Ovary (tissue), 9 donors: ENCODE results near the gene PCDHAC1. TPM values are rescaled to one million over a fixed set of nuclear protein-coding genes. Genes with fewer than 3 reads are reported as not detected.

ENCODE experiments used
- DNase-seq, 5 donors: peaks; one replicate each; pipeline ENCODE4 v3.0.0-alpha.2; 2019 to 2020
- H3K27ac ChIP-seq, 2 donors: fragments of 200-600 bp; one replicate each; pipeline versions ENCODE4 v1.5.1 to v1.8.0; 2019 to 2022
- H3K27me3 ChIP-seq: fragments of 200-600 bp; one replicate; pipeline ENCODE4 v1.8.0; 2022
- H3K36me3 ChIP-seq: fragments of 200-600 bp; sonication (generic); one replicate; pipeline ENCODE4 v1.5.1; 2019
- H3K4me1 ChIP-seq: one replicate; pipeline ENCODE4 v1.8.1; 2013; ENCODE audit warnings: mild to moderate bottlenecking, moderate library complexity; ENCODE audit not compliant: insufficient read depth
- H3K4me3 ChIP-seq: fragments of 200-600 bp; sonication (generic); one replicate; pipeline ENCODE4 v1.5.1; 2017
- H3K9me3 ChIP-seq, 2 donors: fragments of 200-600 bp in 1 of 2; sonication (generic) in 1 of 2; one replicate each; pipeline versions ENCODE4 v1.5.1 to v1.8.1; 2013 to 2019; ENCODE audit warnings: mild to moderate bottlenecking in 1 of 2, moderate library complexity in 1 of 2
- EP300 ChIP-seq: sonication (generic); formaldehyde crosslinking; IDR thresholded peaks from one replicate; pipeline ENCODE4 v1.6.1; 2017; ENCODE audit warnings: antibody characterized with exemption
- POLR2A ChIP-seq: fragments of 450-650 bp; IDR thresholded peaks from one replicate; pipeline ENCODE4 v1.6.1; 2017; ENCODE audit warnings: antibody characterized with exemption, mild to moderate bottlenecking, moderate library complexity
- WGBS, 3 donors: extraction: QIAGEN DNeasy Blood & Tissue Kit in 1 of 3; methylation state at CpG; one replicate each; pipeline versions ENCODE4 v1.1.5 to v1.1.7; 2013 to 2017; 5-methylcytosine and 5-hydroxymethylcytosine counted together
- intact Hi-C, 4 donors: fragments of 100-400 bp; cut with DNase I; formaldehyde crosslinking; loops; one replicate each; pipeline versions ENCODE4 v1.11.0 to v1.15.1; 2022 to 2023
- polyA plus RNA-seq, 2 donors: library from polyadenylated mRNA; stranded (reverse); fragments of 200-250 nt in 1 of 2; fragments of 350-450 nt in 1 of 2; fragmentation: Illumina TruSeq in 1 of 2; extraction: RNeasy Lipid Tissue Mini Kit (QIAGEN cat#74804) in 1 of 2; gene quantifications; one replicate each; pipeline ENCODE4 v1.2.3, GENCODE V29; 2013 to 2014
- total RNA-seq, 7 donors: library from RNA; depleted of rRNA in 2 of 7; stranded (reverse); fragments of >200 nt in 2 of 7; fragmentation: NEBNext Ultra II Directional in 3 of 7; extraction: Animal tissue kit (Norgen Biotek cat#: 25700) in 3 of 7; gene quantifications; one replicate each; pipeline versions ENCODE4 v1.1.0 to v1.2.4, GENCODE V29; 2016 to 2023
- TF ChIP-seq, protein P1 (sequence below), 3 donors: fragments of 450-650 bp in 2 of 3; fragments of 200-600 bp in 1 of 3; IDR thresholded peaks; one replicate each; pipeline versions ENCODE4 v1.5.1 to v1.8.0; 2016 to 2022; ENCODE audit warnings: antibody characterized with exemption in 3 of 3, mild to moderate bottlenecking in 1 of 3
- donor health status: DM: no; HTN: no; CAD: no; lungs with moderate emphysema.
- donor health status: DM: no; HTN: no; CAD: no.
- donor health status: Bipolar disorder and iron deficiency.
- donor health status: DM: yes; HTN: yes; CAD: no.
- donor health status: DM: no; HTN: no; CAD: no.
- donor health status: DM: yes; HTN: yes; CAD: no.

PCDHAC1 gene
- total and polyA plus RNA-seq, 9 donors, result 0.04 to 0.82 (median 0.50) TPM

DNA sequence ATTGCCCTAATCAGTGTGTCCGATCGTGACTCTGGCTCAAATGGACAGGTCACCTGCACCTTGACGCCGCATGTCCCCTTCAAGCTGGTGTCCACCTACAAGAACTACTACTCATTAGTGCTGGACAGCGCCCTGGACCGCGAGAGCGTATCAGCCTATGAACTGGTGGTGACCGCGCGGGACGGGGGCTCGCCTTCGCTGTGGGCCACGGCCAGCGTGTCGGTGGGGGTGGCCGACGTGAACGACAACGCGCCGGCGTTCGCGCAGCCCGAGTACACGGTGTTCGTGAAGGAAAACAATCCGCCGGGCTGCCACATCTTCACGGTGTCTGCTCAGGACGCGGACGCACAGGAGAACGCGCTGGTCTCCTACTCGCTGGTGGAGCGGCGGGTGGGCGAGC, 42.7 kb upstream of the PCDHAC1 start:
- intact Hi-C loops, result no loop called here
- no peaks in the 10 kb centered on the region for H3K36me3 ChIP-seq
- no peak overlapping the region for H3K4me3 ChIP-seq
- TF ChIP-seq, protein P1, sequence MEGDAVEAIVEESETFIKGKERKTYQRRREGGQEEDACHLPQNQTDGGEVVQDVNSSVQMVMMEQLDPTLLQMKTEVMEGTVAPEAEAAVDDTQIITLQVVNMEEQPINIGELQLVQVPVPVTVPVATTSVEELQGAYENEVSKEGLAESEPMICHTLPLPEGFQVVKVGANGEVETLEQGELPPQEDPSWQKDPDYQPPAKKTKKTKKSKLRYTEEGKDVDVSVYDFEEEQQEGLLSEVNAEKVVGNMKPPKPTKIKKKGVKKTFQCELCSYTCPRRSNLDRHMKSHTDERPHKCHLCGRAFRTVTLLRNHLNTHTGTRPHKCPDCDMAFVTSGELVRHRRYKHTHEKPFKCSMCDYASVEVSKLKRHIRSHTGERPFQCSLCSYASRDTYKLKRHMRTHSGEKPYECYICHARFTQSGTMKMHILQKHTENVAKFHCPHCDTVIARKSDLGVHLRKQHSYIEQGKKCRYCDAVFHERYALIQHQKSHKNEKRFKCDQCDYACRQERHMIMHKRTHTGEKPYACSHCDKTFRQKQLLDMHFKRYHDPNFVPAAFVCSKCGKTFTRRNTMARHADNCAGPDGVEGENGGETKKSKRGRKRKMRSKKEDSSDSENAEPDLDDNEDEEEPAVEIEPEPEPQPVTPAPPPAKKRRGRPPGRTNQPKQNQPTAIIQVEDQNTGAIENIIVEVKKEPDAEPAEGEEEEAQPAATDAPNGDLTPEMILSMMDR (IDR thresholded peaks at IDR 0.05), result no peak
- TF ChIP-seq POLR2A (no peak), EP300 (no peak)
- WGBS, 3 donors, result 27 to 54% (median 50%) methylated on average over 41 of the region's 41 CpGs
- H3K4me1 ChIP-seq, result no peaks in the 10 kb centered on the region
- no peak overlapping the region for H3K27ac ChIP-seq
- peaks cover 0 to 16% of the 10 kb centered on the region in 2 donors for H3K9me3 ChIP-seq
- no peaks in the 10 kb centered on the region for H3K27me3 ChIP-seq
- DNase-seq, result no peak

DNA sequence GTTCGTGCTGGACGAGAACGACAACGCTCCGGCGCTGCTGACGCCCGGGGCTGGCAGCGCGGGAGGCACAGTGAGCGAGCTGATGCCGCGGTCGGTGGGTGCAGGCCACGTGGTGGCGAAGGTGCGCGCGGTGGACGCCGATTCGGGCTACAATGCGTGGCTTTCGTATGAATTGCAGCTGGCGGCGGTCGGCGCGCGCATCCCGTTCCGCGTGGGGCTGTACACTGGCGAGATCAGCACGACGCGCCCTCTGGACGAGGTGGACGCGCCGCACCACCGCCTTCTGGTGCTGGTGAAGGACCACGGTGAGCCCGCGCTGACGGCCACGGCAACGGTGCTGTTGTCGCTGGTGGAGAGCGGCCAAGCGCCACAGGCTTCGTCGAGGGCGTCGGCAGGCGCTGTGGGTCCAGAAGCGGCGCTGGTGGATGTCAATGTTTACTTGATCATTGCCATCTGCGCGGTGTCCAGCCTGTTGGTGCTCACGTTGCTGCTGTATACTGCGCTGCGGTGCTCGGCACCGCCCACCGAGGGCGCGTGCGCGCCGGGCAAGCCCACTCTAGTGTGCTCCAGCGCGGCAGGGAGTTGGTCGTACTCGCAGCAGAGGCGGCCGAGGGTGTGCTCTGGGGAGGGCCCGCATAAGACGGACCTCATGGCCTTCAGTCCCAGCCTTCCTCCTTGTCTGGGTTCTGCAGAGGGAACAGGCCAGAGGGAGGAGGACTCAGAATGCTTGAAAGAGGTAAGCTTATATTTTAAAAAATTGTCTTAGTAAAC, 42.0 kb upstream of the PCDHAC1 start:
- Histone ChIP-seq H3K4me1 (no peaks in the 10 kb centered on the region), H3K36me3 (no peaks in the 10 kb centered on the region), H3K27ac (no peak overlapping the region), H3K27me3 (no peaks in the 10 kb centered on the region), H3K4me3 (no peak overlapping the region), H3K9me3 (peaks cover 0 to 16% of the 10 kb centered on the region in 2 donors)
- TF ChIP-seq POLR2A (no peak), EP300 (no peak)
- TF ChIP-seq, protein P1 (IDR thresholded peaks at IDR 0.05), result no peak
- 26 to 46% (median 44%) methylated on average over 69 to 79 of the region's 79 CpGs for WGBS, 3 donors
- no peak for DNase-seq
- intact Hi-C loops, result no loop called here

DNA sequence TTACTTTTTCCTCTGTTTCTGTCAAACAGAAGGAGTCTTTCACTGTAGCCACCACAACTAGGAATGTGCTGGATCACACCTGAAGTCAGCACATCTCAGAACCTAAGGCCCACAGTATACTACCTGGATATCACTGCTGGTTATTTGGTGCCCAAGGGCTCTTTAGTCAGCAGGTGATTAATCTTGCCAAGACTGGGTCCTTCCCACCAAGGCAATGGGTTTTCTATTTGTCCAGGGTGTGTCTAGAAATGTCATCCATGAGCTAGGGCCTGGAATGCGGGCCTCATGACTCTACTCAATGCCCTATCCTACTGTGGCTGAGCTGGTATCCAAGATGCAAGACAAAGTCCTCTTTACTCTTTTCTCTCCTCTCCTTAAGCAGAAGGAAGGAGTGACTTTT, 9.8 kb upstream of the PCDHAC1 start:
- H3K27me3 ChIP-seq, result no peaks in the 10 kb centered on the region
- WGBS, 3 donors, result 61 to 75% (median 71%) methylated on average over 1 of the region's 1 CpG
- no peak for DNase-seq
- no peaks in the 10 kb centered on the region for H3K4me1 ChIP-seq
- TF ChIP-seq EP300 (no peak), POLR2A (no peak)
- TF ChIP-seq, protein P1 (IDR thresholded peaks at IDR 0.05), result no peak
- intact Hi-C loops, result no loop called here
- no peak overlapping the region for H3K4me3 ChIP-seq
- H3K27ac ChIP-seq, result no peak overlapping the region
- no peaks in the 10 kb centered on the region for H3K9me3 ChIP-seq
- no peaks in the 10 kb centered on the region for H3K36me3 ChIP-seq

DNA sequence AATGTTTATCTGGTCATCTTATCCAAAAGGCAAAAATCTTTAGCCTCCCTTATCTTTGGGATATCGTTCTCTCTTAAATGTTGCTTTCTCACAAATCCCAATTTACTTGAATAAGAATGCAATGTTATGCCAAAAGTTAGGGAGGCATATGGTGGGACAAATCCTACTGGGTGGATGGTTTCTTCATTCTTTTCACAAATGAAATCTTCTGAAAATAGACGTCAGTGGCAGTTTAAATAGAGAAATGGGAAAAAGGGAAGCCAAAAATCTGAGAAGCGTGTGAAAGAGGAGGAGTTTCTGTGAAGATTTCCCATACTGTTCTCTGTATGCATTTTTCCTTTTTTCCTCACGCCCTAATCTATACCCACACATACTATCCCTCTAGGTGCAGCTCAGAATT, 2.5 kb upstream of the PCDHAC1 start:
- Histone ChIP-seq H3K4me3 (no peak overlapping the region), H3K36me3 (no peaks in the 10 kb centered on the region), H3K4me1 (peaks cover 14% of the 10 kb centered on the region), H3K27me3 (no peaks in the 10 kb centered on the region), H3K27ac (no peak overlapping the region), H3K9me3 (no peaks in the 10 kb centered on the region)
- intact Hi-C loops, result no loop called here
- TF ChIP-seq POLR2A (no peak), EP300 (no peak)
- TF ChIP-seq, protein P1 (IDR thresholded peaks at IDR 0.05), result no peak
- DNase-seq, result no peak
- 51 to 67% (median 62%) methylated on average over 4 of the region's 4 CpGs for WGBS, 3 donors
